NCI-H146 treated with DMSO at 0.1 percent for 48 hours (cell line): ENCODE data around the gene LYRM9.
"Not testable (repeated sequence)": the region's sequence is repeated elsewhere in the genome, so short reads cannot be mapped to it uniquely, and the experiment has no call there.

ENCODE experiments used
- DNase-seq: peaks from one replicate; lab custom pipeline; 2025; ENCODE audit not compliant: unreplicated experiment; lab: John Stamatoyannopoulos, UW

LYRM9 gene

DNA sequence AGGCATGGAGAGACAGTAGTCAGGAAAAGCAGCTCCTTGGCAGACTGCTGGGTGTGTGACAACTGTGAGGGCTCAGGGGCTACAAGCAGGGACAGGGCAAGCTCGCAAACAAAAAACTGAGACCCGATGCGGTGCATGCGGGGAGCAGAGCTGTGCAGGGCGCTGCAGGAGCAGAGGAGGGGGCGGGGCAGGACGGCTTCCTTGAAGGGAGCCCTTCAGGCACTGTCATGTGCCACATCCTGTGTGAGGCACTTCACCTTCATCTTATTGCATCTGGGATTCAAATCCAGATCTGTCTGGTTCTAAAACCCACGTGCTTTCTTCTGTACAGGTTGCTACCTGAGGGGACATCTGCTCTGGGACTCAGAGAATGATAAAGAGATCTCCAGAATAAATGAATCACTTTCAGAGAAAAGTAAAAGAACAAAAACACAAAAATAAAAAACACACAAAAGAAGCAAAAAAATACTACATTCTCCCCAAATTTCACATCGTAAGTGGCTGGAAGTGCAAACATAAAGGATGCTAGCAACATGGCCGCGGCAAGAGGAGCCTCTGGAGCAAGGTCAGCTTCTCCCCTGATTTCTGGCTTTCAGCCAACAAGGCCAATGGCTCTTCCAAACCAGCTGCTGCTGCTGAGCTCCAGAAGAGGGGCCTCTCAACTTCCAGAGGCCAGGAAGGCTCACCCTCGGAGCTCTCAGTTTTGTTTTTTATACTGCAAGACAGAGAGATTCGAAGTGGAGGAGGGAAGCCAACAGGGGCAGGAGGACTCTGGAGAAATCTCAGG, 14.2 kb downstream of the LYRM9 start:
- no peak for DNase-seq

- no peak for DNase-seq
These were observed 19.4 kb downstream of the LYRM9 start for GRCh38 chr17:27873746-27874145.

DNA sequence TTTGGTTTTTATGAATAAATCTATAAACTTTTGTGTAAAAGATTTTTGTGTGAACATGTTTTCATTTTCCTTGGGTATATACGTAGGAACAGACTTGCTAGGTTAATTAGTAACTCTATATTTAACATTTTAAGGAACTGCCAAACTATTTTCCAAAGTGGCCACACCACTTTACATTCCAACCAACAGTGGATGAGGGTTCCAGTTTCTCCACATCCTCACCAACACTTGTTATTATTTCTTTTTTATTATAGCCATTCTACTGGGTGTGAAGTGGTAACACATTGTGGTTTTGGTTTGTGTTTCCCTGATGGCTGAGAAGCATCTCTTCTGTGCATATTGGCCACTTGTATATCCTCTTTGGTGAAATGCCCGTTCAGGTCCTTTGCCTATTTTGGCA, 20.0 kb downstream of the LYRM9 start:
- no peak for DNase-seq

DNA sequence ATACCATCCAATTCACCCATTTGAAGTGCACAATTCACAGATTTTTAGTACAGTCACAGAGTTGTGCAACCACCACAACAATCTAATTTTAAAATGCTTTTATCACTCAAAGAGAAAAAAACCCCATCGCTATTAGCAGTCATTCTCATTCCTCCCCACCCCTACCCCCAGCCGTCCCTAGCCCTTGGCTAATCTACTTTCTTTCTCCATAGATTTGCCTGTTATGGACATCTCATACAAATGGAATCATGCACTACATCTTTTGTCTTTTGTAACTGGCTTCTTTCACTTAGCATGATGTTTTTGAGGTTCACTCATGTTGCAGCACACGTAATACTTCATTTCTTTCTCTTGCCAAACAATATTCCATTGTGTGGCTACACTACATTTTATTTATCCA, 20.4 kb downstream of the LYRM9 start:
- DNase-seq = no peak

DNA sequence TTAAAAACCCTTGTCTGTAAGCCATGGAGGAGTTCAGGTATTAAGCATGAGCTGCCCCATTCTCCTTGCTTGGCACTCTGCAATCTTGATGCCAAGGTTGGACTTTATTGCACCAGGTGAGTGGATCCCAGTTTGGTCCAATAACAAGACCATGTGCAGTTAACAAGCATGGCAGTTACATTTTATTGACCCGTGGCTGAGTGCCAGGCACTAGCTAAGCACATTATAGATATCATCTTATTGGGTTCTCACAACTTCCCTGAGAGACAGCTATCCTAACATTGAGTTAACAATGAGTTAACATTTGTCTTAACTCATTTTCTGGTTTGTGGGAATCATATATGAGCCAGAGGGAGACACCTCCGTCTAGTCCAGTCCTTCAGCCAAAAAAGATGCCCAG, 21.8 kb downstream of the LYRM9 start:
- DNase-seq = no peak

GRCh38 chr17:27870345-27870744, 22.8 kb downstream of the LYRM9 start:
- no peak for DNase-seq

DNA sequence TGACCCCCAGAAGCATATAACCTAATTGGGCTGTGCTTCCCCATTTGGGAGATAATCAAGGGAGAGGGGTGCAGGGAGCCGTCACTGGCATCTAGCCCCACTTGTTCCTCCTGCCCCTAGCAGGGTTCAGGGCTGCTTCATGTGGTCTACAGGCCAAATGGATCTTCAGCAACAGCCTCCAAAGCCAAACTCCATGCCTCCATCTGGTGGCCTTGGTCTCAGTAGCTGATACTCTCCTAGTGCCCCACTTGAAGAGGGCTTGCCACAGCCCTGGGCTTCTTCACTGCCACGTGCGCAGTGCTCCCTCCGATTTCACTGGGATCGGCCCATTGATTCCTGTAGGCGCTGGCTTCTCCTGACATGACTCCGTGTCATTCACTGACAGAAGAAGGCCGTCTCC, 24.6 kb downstream of the LYRM9 start:
- DNase-seq = no peak

- no peak for DNase-seq
These were observed 30.3 kb downstream of the LYRM9 start for GRCh38 chr17:27862840-27863239.

DNA sequence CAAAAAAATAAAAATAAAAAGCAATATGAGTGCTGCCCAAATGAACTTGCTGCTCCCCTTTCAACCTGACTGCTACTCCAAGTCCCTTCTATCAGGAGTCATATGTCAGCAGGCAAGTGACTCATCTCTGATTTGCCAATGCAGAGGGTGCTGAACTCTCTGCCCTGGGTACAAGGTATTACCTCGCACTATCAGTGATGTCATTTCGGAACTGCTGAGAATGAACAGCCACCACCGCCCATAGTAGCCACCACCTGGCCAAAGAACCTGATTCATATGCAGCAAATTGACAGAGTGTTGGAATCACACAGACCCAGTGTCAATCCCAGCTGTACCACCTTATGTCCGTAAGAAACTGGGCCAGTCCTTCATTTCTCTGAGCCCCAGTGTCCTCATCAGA, 31.2 kb downstream of the LYRM9 start:
- no peak for DNase-seq

DNA sequence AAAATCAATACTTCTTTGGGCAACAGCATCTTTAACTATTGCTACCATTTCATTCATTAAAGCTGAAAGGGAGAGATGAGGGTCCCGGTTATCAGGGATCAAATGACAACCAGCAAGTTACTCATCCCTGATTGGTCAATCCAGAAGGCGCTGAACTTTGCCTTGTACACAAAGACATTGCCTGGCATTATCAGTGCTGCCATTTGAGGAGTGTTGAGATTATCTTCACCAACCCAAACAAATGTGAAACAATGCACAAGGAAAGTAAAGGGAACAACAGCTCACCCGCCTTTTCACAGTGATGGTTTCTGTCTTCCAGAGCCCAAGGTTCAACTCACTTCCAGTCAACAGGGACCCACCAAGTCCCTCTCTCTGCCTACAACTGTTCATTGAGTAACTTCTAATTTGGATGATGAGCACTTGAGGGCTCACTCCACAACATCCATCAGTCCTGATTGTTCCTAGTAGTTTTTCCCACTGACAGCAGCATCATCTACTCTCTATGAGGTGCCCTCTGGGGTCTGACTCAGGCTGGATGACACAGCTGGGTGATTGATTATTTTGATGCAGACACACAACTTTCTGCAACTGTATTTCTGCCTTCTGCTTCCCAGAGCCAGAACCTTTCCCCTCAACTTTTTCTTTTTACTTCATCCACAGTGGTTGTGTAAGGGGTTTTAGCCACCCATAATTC, 32.0 kb downstream of the LYRM9 start:
- no peak for DNase-seq

DNA sequence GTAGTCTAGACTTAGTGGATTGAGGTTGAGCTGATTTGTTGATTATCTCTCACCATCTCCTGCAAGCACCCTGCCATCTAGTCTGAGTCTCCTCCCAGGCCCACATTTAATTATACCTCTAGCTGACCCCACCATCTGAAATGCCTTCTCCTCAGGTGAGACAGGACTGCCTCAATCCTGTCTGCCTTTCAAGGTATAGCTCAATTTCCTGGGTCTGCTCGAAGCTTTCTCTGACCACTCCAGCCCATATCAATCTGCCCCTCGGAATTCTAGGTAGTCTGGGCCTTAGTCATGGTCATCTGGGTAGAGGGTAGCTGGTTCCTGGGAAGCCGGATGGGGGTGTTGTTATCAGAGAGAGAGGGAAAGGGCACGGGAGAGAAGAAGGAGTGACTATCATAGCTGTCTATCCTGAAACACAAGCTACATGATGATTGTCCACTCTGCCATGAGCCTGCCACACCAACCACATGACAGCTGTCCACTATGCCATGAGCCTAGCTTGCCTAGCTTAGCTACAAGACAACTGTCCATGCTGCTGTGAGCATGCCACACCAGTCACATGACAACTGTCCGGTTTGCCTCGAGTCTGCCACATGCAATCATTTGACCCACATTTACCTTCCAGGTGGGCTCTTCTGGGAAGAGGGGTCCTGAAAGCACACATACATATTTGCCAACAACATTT, 34.4 kb downstream of the LYRM9 start:
- no peak for DNase-seq

GRCh38 chr17:27856676-27857432, 36.3 kb downstream of the LYRM9 start:
- DNase-seq = no peak

- DNase-seq = no peak
These were observed 37.7 kb downstream of the LYRM9 start for GRCh38 chr17:27855454-27855853.

GRCh38 chr17:27854163-27854562, 39.0 kb downstream of the LYRM9 start:
- DNase-seq = no peak

DNA sequence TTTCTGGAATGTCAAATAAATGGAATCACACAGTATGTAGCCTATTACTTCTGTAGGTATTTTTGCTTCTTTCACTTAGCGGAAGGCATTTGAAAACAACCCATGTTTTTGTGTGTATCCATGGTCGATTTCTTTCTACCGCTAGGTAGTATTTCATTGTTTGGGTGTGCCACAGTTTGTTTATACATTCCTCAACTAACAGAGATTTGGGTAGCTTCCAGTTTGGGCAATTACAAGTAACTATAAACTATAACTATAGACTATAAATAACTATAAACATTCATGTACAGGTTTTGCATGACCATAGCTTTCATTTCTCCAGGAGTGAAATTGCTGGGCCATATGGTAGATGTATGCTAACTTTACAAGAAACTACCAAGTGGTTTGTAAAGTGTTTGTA, 40.1 kb downstream of the LYRM9 start:
- DNase-seq = no peak

DNA sequence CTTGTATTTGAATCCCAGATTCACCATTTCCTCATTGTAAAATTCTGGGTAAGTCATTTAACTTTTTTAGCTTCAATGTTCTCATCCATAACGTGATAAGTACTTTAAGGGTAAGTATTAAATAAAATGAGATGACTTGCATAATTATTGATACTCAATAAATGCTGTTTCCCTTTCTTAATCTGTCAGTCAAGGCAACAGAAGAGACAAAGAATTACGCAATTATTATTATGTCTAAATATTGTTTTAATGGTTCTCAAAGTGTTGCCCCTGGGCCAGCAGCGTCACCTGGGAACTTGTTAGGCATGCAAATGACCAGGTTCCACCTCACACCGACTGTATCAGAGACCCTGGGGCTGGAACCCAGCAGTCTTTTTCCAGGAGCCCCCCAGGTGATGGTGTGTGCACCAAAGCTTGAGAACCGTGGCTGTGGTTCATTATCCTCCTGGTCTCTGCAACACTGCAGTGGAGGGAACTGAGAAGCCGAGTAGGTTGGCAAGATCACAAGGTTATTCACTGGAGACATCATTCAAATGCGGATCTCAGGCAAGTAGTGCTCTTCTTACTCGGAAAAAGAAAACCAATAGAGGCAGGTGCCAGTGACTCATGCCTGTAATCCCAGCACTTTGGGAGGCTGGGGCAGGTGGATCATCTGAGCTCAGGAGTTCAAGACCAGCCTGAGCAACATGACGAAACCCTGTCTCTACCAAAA, 43.5 kb downstream of the LYRM9 start:
- no peak for DNase-seq

- DNase-seq = no peak
These were observed 44.2 kb downstream of the LYRM9 start for GRCh38 chr17:27848931-27849330.

GRCh38 chr17:27846808-27847307, 46.3 kb downstream of the LYRM9 start:
- DNase-seq = not testable (repeated sequence)

- no peak for DNase-seq
These were observed 47.0 kb downstream of the LYRM9 start for GRCh38 chr17:27846042-27846655.
